HG02588 (cell line): ENCODE data around the gene YTHDF2.
"Not testable (repeated sequence)": the region's sequence is repeated elsewhere in the genome, so short reads cannot be mapped to it uniquely, and the experiment has no call there.

Source experiments
- ATAC-seq: cut with Tn5 transposase; IDR thresholded peaks from one replicate; pipeline ENCODE4 v1.9.1; 2021; ENCODE audit warnings: mild to moderate bottlenecking, moderate library complexity; ENCODE audit not compliant: unreplicated experiment

Gene YTHDF2

DNA sequence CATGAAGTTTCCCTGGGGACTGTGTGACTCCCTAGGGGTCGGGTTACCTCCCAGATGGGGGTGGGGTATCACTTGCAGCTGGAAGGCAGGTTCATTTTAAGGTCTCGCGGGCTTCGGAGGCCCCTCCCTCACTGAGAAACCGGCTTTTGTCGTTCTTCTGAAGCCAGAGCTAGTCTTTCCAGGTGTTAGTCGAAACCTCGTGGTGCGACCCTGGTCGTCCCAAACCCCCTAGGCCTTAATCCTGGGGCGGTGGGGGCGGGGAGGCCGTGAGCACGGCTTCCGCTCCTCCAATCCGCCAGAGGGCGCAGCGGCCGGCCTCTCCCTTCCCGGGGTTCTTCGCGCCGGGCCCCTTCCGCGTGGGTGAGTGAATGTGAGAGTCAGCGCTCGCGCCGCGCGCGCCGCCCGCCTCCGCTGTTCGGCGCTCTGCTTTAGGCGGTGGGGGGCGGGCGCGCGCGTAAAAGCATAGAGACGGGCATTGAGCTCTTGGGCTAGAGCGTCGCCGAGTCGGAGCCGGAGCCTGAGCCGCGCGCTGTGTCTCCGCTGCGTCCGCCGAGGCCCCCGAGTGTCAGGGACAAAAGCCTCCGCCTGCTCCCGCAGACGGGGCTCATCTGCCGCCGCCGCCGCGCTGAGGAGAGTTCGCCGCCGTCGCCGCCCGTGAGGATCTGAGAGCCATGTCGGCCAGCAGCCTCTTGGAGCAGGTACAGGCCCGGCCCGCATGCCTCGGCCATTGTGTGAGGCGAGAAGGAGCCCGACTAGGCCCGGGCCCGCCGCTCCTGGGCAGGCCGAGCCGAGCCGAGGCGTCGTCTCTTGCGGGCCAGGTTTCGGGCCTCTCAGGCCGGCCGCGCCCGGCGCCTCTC, at the start of gene YTHDF2:
TSS of gene YTHDF2 (plus strand) at position 491 of the 857 bp plus-strand sequence. CDS start at position 672, 181 bp downstream.
- ATAC-seq, result peak; percentile 84

DNA sequence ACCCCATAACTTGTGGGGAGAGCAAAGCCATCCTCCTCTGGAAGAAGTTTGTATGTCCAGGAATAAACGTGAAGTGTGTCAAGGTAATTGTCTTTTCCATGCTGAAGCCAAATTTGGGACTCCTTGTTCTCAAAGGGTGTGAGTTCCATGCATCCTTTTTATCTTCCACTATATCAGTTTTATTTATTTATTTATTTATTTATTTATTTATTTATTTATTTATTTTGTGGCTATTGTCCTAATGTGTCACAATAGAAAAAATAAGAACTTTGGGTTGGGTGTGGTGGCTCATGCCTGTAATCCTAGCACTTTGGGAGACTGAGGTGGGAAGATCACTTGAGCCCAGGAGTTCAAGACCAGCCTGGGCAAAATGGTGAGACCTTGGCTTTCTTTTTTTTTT, 45.1 kb upstream of the YTHDF2 start:
- not testable (repeated sequence) for ATAC-seq

DNA sequence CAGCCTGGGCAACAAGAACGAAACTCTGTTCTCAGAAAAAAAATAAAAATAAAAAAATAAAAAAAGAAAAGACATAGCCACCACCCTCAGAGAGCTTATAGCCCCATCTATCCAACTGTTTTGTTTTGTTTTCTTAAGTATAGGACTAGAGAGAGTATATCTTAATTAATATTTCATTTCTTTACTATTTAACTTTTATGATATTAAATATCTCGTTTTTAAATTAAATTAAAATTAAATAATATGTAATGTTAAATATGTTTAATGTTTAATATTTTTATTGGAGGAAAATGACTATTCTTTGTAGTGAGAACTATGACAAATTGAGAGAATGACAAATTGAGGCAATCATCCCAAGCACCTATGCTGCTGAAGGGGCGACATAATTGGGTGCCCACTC, 33.1 kb upstream of the YTHDF2 start:
- no peak for ATAC-seq

DNA sequence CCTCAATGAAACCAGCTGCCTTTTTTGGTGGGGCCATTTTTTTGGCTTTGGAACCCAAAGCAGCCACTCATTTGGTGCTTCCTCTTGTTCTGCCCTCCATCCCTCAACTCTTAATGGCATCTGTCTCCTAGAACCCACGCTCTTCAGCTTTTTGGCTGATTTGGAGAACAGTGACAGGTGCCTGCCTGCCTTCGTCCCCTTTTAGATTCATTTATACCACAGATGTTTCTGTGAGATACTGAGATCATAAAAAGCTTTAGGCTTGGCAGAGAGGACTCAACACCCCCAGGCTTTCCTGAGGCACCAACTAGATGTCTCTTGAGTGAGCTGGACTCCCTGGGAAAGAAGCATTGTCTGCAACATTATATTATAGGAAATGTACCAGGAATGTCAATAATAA, 20.4 kb upstream of the YTHDF2 start:
- no peak for ATAC-seq

DNA sequence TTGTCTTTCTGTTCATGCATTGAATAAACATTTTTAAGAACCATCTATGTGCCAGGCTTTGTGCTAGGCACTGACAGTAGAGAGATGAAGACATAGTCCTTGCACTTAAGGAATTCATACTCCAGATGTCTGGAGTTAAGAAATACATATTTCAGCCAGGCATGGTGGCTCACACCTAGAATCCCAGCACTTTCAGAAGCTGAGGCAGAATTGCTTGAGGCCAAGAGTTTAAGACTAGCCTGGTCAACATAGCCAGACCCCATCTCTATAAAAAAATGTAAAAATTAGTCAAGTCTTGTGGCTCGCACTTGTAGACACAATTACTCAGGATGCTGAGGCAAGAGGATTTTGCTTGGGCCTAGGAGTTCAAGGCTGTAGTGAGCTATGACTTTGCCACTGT, 18.6 kb upstream of the YTHDF2 start:
- no peak for ATAC-seq

DNA sequence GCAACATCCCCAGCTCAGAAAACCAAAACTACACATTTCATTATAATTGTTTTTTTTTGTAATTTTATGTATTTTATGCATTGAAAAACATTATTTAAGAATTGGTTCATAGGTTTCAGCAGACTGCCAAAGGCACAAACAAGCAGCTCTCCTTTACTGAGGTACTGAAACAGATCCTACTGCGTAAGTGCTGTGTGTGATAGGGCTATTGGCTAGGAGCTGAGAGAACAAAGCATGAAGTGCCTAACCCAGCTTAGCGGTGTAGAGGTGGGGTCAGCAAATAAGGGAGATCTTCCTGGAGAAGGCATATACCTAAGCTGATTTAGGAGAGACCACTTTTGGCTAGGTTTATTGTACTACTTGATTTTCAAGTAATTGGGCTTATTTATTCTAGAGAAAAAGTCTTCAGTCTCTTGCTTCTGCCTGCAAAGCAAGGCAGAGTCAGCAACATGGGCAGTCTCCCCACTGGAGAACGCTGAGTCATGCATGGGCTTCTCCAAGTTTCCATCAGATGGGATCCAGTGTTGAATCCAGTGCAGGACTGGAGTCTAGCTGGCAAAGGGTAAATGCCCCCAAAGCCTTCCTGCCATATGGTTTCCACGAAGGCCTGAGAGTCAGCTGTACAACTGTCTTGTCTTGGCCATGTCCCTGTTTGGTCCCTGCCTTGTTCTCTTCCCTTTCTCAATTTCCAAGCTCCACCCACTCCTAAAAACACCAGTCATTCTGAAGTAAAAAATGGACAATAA, 18.0 kb upstream of the YTHDF2 start:
- no peak for ATAC-seq

DNA sequence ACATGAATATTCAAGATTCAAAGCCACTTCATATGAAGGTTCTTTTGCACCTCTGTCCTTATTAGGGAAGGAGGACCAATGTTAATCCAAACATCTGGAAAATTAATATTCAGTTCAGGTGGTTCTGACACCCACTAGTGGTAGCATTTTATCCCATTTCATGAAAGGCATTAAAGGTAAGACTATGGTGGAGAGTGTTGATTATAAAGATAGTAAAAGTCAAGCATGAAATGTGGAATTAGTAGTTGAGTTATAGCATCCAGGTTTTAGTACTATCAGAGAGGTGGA, 17.5 kb upstream of the YTHDF2 start:
- ATAC-seq, result no peak

DNA sequence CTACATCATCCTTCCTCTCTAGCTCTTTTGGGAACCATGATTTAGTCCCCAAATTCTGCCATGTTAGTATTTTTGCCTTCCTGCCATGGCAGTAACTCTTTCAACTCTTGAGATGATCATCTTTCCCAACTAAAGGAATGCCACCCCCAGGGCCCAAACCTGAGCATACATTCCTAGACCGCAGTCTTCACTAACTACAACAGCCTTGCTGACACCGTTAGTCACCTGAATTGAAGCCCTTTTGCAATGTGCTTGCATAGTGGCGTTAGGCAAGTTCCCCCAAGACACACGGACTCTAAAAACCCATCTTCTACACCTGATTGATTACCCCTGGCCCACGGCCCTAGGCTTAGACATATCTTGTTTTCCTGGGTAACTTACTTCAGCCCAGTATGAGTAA, 16.4 kb upstream of the YTHDF2 start:
- no peak for ATAC-seq

DNA sequence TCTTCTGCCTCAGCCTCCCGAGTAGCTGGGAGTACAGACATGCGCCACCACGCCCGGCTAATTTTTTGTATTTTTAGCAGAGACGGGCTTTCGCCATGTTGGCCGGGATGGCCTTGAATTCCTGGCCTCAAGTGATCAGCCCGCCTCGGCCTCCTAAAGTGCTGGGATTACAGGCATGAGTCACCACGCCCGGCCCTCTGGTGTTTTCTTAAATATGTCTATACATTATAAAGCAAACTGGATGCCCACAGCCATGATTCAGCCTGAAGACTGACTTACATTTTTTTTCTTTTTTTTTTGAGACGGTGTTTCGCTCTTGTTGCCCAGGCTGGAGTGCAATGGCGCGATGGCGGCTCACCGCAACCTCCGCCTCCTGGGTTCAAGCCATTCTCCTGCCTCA, 14.8 kb upstream of the YTHDF2 start:
- not testable (repeated sequence) for ATAC-seq

DNA sequence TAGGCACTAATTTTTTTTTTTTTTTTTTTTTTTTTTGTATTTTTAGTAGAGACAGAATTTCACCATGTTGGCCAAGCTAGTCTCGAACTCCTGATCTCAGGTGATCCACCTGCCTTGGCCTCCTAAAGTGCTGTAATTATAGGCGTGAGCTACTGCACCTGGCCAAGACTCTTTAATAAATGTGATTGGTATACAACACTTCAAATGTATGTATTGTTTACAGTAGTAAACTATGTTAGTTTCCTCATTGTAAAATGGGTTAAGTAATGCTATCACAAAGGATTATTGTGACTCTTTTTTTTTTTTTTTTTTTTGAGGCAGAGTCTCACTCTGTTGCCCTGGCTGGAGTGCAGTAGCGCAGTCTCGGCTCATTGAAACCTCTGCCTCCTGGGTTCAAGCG, 11.4 kb upstream of the YTHDF2 start:
- ATAC-seq, result not testable (repeated sequence)

DNA sequence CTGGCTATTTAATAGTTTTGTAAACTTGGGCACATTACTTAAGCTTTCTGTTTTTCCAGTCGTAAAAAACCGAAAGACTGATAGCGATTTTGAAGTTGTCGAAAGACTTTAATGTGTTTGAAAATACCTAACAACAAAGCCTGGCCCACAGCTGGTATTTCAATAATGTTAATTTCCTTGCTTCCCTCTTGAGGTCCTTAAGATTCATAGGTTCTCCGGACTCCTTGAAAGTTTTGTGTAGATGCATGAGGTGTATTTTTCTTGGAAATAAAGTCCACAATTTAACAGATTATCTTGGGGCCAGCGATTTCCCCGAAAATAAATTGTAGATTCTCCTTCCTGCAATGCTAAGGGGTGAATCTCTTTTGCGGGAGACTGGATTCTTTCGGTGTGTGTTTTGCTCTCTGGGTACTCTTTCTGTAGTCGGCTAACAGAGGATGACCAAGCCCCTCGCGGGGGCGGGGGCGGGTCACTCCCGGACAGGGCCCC, 735 bp upstream of the YTHDF2 start:
- no peak for ATAC-seq

DNA sequence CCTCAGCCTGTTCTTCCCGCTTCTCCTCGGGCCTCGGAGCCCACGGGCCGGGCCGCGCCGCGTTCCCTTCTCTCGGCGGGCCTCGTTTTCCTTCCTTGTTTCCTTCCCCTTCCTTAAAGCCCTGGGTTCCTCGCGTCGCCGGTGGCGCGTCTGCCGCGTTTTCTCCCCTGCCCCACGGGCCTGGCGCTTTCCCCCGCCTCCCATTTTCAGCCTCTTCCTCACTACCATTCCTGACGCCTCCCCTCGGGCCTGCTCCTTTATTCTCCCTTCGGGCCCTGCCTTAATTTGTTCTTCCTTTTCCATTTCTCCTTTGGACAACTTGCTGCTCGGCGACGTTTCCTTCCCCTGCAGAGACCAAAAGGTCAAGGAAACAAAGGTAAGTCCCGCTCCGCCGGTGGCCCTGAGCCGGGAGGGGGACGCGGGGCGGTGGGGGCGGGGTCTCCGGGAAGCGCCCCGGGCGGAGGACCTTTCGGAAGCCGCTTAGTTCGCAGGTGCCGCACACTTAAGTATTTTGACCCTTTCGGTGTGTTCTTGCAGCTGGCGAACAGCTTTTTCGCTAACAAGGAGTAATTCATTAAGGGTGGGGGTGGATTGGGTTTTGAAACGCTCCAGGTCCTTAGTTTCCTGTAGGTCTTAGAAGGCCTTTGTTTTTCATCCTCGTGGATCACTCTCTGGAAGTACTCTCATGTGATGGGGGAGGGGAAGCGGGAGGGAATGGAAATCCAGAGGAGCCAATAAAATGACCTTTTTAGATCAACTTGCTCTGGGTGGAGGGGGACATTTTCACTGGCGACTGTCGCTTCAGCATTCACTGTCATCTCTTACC, 780 bp downstream of the YTHDF2 start:
- ATAC-seq, result peak; percentile 14

DNA sequence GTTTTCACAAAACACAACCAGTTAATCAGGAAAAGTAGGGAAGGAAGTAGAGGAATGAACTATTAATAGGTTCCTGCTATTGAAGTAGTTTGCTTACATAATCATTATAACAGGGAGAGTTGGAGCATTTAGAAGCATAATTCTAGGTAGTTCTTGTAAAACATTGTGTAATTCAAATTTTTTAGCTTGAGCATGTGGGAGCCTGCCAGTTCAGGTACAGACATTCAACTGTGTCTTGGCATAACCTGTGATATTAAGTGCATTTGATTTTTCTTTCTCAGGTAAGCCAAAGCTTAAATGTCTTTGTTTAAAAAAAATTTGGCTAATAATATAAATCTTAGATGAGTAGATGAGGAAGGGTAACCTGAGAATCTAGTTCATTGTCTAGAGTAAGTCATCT, 3.4 kb downstream of the YTHDF2 start:
- no peak for ATAC-seq

DNA sequence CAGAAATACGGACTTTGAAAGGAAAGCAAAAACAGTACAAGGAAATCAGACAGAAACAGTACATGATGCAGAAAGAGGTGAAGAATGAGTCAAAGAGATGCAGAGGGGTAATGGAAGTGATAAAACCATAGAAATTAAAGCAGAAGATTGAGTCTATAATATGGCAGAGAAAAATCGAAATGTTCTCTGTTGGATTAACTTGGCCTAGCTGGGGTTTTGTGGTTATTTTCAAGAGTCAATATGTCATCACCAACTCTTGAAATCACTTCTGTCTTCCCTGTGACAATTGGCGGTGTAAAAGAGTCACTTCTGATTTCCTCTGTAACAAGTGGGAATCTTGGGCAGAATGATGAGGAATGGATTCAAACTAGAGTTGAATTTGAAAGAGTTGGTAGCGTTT, 7.4 kb downstream of the YTHDF2 start:
- ATAC-seq, result no peak

DNA sequence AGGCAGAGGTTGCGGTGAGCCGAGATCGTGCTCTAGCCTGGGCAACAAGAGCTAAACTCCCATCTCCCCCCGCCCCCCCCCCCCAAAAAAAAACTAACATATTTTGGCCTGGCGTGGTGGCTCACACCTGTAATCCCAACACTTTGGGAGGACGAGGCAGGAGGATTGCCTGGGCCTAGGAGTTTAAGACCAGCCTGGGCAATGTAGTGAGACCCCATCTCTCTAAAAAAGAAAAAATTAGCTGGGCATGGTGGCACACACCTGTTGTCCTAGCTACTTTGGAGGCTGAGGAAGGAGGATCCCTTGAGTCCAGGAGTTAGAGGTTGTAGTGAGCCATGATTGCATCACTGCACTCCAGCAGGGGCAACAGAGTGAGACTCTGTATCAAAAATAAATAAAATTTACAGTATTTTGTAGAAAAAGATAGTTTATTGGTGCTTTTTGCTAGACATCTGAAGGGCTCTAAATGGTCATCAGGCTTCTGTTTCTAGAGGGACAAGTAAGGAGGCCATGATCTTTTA, 9.0 kb downstream of the YTHDF2 start:
- no peak for ATAC-seq

DNA sequence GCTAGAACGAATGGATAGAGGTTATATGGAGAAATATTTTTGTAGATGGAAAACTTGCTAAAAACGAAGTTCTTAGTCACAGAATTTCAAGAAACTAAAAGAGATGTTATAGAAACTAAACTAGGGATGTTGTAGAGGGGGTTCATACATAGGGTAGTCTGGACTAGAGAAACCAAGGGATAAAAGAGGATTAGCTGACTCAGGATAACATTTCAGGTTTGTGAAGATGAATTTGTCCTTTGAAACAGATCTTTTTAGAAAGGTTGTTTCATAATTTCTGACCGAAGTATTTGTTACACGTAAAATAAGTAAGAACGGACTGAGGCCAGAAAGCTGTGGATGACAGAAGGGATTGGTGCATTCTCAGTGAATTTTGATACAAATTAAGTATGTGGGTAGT, 13.6 kb downstream of the YTHDF2 start:
- no peak for ATAC-seq

DNA sequence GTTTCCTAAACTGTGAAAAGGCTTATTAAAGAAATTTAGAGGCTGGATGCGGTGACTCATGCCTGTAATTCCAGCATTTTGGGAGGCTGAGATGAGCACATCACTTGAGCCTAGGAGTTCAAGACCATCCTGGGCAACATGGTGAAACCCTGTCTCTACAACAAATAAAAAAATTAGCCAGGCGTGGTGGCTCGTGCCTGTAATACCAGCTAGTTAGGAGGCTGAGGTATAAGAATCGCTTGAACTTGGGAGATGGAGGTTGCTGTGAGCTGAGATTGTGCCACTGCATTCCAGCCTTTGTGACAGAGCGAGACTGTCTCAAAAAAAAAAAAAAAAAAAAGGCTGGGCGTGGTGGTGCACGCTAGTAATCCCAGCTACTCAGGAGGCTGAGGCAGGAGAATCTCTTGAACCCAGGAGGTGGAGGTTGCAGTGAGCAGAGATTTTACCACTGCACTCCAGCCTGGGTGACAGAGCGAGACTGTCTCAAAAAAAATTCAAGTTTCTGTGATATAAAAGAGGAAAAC, 14.1 kb downstream of the YTHDF2 start:
- ATAC-seq, result not testable (repeated sequence)

DNA sequence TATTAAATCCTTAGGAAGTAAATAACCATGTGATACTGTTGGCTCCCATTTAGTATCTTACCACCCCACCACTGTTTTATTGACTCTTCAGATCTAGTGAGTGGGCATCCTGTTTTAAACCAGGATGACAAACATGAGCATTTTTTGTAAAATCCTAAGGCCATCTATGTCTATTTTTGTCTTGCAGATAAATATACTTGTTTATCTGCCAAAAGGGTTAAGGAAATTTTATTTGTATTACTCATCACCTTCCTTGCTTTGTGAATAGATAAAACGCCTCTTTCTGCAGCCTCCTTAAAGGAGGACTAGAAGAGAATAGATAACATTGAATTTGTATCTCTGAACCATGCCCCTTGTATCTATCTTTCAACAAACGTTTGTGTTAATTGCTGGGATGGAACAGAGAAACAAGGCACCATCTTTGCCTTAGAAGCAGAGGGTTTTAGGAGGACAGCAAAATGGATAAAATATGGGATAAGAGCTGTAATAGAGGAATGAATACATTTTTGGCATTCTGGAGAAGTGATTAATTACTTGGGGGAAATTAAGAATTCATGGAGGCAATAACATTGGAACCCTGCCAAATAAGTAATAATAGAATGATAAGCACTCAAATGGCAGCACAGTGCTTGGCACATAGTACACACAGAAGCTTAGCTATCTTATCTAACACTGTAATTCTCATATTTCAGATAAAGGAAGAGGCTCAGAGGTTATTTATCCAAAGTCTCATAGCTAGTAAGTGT, 14.7 kb downstream of the YTHDF2 start:
- ATAC-seq, result no peak

DNA sequence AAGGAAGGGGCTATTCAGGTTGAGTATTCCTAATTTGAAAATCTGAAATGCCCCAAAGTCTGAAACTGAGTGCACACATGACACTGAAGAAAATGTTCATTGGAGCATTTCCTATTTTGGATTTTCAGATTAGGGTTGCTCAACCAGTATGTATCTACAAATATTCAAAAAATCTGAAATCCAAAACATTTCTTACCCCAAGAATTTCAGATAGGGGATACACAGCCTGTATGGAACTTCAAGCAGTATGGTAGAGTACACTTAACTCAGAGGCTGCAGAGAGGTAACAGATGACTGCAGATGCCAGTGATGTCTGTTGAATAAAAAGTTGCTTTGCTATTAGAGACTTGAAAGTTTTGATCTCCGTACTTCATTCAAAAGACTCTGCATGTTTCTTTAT, 19.0 kb downstream of the YTHDF2 start:
- no peak for ATAC-seq

DNA sequence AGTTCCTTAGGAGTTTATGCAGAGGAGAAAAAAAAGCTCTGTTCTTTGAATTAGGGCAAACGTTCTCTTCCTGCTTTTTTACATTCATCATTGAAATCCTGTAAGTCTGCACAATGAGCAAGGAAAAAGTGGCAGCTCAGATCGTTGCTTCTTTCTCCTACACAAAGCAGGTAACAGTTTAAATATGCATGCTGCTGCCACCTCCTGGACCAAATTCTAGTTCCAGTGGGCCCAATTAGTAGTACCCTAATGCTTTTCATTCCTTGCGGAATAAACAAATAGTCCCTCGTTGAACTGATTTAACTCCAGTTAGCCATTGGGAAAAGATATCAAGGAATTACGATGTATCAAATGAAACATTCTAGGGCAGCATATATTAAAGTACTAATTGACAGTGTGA, 20.1 kb downstream of the YTHDF2 start:
- ATAC-seq, result no peak
